ENCODE measurements around the gene SCGB1C1. TPM values are rescaled to one million over a fixed set of nuclear protein-coding genes. Genes with fewer than 3 reads are reported as not detected.

The SCGB1C1 gene
- total RNA-seq, 2 donors from 2014 or later, result not detected

- TF ChIP-seq, protein P1, sequence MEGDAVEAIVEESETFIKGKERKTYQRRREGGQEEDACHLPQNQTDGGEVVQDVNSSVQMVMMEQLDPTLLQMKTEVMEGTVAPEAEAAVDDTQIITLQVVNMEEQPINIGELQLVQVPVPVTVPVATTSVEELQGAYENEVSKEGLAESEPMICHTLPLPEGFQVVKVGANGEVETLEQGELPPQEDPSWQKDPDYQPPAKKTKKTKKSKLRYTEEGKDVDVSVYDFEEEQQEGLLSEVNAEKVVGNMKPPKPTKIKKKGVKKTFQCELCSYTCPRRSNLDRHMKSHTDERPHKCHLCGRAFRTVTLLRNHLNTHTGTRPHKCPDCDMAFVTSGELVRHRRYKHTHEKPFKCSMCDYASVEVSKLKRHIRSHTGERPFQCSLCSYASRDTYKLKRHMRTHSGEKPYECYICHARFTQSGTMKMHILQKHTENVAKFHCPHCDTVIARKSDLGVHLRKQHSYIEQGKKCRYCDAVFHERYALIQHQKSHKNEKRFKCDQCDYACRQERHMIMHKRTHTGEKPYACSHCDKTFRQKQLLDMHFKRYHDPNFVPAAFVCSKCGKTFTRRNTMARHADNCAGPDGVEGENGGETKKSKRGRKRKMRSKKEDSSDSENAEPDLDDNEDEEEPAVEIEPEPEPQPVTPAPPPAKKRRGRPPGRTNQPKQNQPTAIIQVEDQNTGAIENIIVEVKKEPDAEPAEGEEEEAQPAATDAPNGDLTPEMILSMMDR (IDR thresholded peaks at IDR 0.05), result no peak
- DNase-seq, result peak; percentile 12
- intact Hi-C loops (cut with DNase I), result no loop called here
- Histone ChIP-seq H3K36me3 (peaks cover 10% of the 10 kb centered on the region), H3K9ac (ENCODE audit: low read depth in 2 of 2, low read length in 2 of 2) (no peak overlapping the region), H3K9me3 (no peaks in the 10 kb centered on the region), H3K27me3 (no peaks in the 10 kb centered on the region), H3K4me1 (no peaks in the 10 kb centered on the region), H3K4me3 (no peak overlapping the region), H3K27ac (no peak overlapping the region)
These were observed 7.5 kb downstream of the SCGB1C1 start for GRCh38 chr11:200224-201003.

- H3K4me3 ChIP-seq, result no peak overlapping the region
- H3K36me3 ChIP-seq, result peaks cover 10% of the 10 kb centered on the region
- H3K27me3 ChIP-seq, result no peaks in the 10 kb centered on the region
- peak; percentile 14 for DNase-seq
- H3K4me1 ChIP-seq, result peaks cover 8% of the 10 kb centered on the region
- H3K9me3 ChIP-seq, result no peaks in the 10 kb centered on the region
- TF ChIP-seq, protein P1 (IDR thresholded peaks at IDR 0.05), result no peak
- intact Hi-C loops (cut with DNase I), result no loop called here
- no peak overlapping the region for H3K9ac ChIP-seq (ENCODE audit: low read depth in 2 of 2, low read length in 2 of 2)
- H3K27ac ChIP-seq, result no peak overlapping the region
These were observed 9.1 kb downstream of the SCGB1C1 start for GRCh38 chr11:201966-202365.

GRCh38 chr11:202490-202889 lies 9.6 kb downstream of the SCGB1C1 start:
- no peak for DNase-seq
- no peak overlapping the region for H3K4me3 ChIP-seq
- H3K27ac ChIP-seq, result no peak overlapping the region
- no peak overlapping the region for H3K9ac ChIP-seq (ENCODE audit: low read depth in 2 of 2, low read length in 2 of 2)
- peaks cover 8% of the 10 kb centered on the region for H3K4me1 ChIP-seq
- TF ChIP-seq, protein P1 (IDR thresholded peaks at IDR 0.05), result no peak
- intact Hi-C loops (cut with DNase I), result no loop called here
- no peaks in the 10 kb centered on the region for H3K27me3 ChIP-seq
- H3K36me3 ChIP-seq, result peaks cover 10% of the 10 kb centered on the region
- no peaks in the 10 kb centered on the region for H3K9me3 ChIP-seq

GRCh38 chr11:203056-203944 lies 10.4 kb downstream of the SCGB1C1 start:
- DNase-seq, result peak; percentile 14
- intact Hi-C loops (cut with DNase I), result no loop called here
- no peaks in the 10 kb centered on the region for H3K9me3 ChIP-seq
- peaks cover 10% of the 10 kb centered on the region for H3K36me3 ChIP-seq
- H3K4me3 ChIP-seq, result no peak overlapping the region
- H3K9ac ChIP-seq (ENCODE audit: low read depth in 2 of 2, low read length in 2 of 2), result no peak overlapping the region
- H3K27ac ChIP-seq, result no peak overlapping the region
- peaks cover 8% of the 10 kb centered on the region for H3K4me1 ChIP-seq
- H3K27me3 ChIP-seq, result no peaks in the 10 kb centered on the region
- TF ChIP-seq, protein P1 (IDR thresholded peaks at IDR 0.05), result no peak

GRCh38 chr11:203945-204586 lies 11.2 kb downstream of the SCGB1C1 start:
- TF ChIP-seq, protein P1 (IDR thresholded peaks at IDR 0.05), result no peak
- peaks cover 10% of the 10 kb centered on the region for H3K36me3 ChIP-seq
- intact Hi-C loops (cut with DNase I), result no loop called here
- H3K4me3 ChIP-seq, result no peak overlapping the region
- peak; percentile 16 for DNase-seq
- H3K27me3 ChIP-seq, result no peaks in the 10 kb centered on the region
- no peaks in the 10 kb centered on the region for H3K9me3 ChIP-seq
- no peak overlapping the region for H3K27ac ChIP-seq
- H3K9ac ChIP-seq (ENCODE audit: low read depth in 2 of 2, low read length in 2 of 2), result no peak overlapping the region
- peaks cover 8% of the 10 kb centered on the region for H3K4me1 ChIP-seq

Data from colonic mucosa (tissue), 4 donors.